Ishikawa (cell line): Measurements from ENCODE around the gene FAH.

ENCODE experiments used
- CEBPB ChIP-seq: IDR thresholded peaks from 2 replicates; pipeline ENCODE4 v1.6.1; 2012
- CREB1 ChIP-seq: IDR thresholded peaks from 2 replicates; pipeline ENCODE4 v1.6.1; 2012; ENCODE audit warnings: low read depth
- EGR1 ChIP-seq: IDR thresholded peaks from 2 replicates; pipeline ENCODE4 v1.6.1; 2012
- EP300 ChIP-seq: IDR thresholded peaks from 2 replicates; pipeline ENCODE4 v1.6.1; 2012; ENCODE audit warnings: borderline replicate concordance
- FOXM1 ChIP-seq: IDR thresholded peaks from 2 replicates; pipeline ENCODE4 v1.6.1; 2012; ENCODE audit warnings: low read depth, borderline replicate concordance
- MAX ChIP-seq: IDR thresholded peaks from 2 replicates; pipeline ENCODE4 v1.6.1; 2012
- NFIC ChIP-seq: IDR thresholded peaks from 2 replicates; pipeline ENCODE4 v1.6.1; 2012
- RAD21 ChIP-seq: IDR thresholded peaks from 2 replicates; pipeline ENCODE4 v1.6.1; 2012; ENCODE audit warnings: low read depth
- REST ChIP-seq: IDR thresholded peaks from 2 replicates; pipeline ENCODE4 v1.6.1; 2012; ENCODE audit warnings: low read depth, mild to moderate bottlenecking
- TAF1 ChIP-seq: IDR thresholded peaks from 2 replicates; pipeline ENCODE4 v1.6.1; 2012; ENCODE audit warnings: low read depth, mild to moderate bottlenecking
- TCF12 ChIP-seq: IDR thresholded peaks from 2 replicates; pipeline ENCODE4 v1.6.1; 2012; ENCODE audit warnings: low read depth
- TEAD4 ChIP-seq: IDR thresholded peaks from 2 replicates; pipeline ENCODE4 v1.6.1; 2012
- USF1 ChIP-seq: IDR thresholded peaks from 2 replicates; pipeline ENCODE4 v1.6.1; 2012
- YY1 ChIP-seq: IDR thresholded peaks from 2 replicates; pipeline ENCODE4 v1.6.1; 2012; ENCODE audit warnings: low read depth
- ZBTB7A ChIP-seq: IDR thresholded peaks from 2 replicates; pipeline ENCODE4 v1.6.1; 2012; ENCODE audit warnings: low read depth

Gene FAH

GRCh38 chr15:80202641-80203360 is 50.0 kb downstream of the FAH start:
- TF ChIP-seq EGR1 (no peak), MAX (peak; percentile 22; the same call in 1 of the 2 replicates), RAD21 (no peak), CREB1 (no peak), USF1 (0 out of 2 replicates have a peak, but pooled peaks have one; percentile 29)

- TF ChIP-seq TAF1 (no peak), TEAD4 (no peak), CREB1 (no peak), USF1 (no peak)
These were observed 50.6 kb downstream of the FAH start for GRCh38 chr15:80203361-80203885.

GRCh38 chr15:80204231-80204630 is 51.4 kb downstream of the FAH start:
- TF ChIP-seq TAF1 (no peak), TEAD4 (no peak), RAD21 (no peak), ZBTB7A (no peak), YY1 (no peak), FOXM1 (no peak), NFIC (no peak), MAX (no peak), EGR1 (no peak), USF1 (no peak), TCF12 (no peak), CREB1 (no peak)

GRCh38 chr15:80207887-80208286 is 55.1 kb downstream of the FAH start:
- no peak for TF ChIP-seq YY1
- no peak for TF ChIP-seq ZBTB7A
- no peak for TF ChIP-seq MAX
- TF ChIP-seq RAD21 = no peak
- no peak for TF ChIP-seq FOXM1
- TF ChIP-seq TEAD4 = no peak
- no peak for TF ChIP-seq REST
- no peak for TF ChIP-seq TAF1
- no peak for TF ChIP-seq CREB1
- TF ChIP-seq CEBPB = no peak
- no peak for TF ChIP-seq NFIC
- no peak for TF ChIP-seq TCF12
- TF ChIP-seq EGR1 = no peak
- no peak for TF ChIP-seq EP300
- TF ChIP-seq USF1 = no peak

GRCh38 chr15:80208758-80209734 is 56.2 kb downstream of the FAH start:
- TF ChIP-seq RAD21 (no peak), CREB1 (no peak), REST (no peak), USF1 (no peak), MAX (no peak), ZBTB7A (no peak), YY1 (no peak), EGR1 (no peak), TEAD4 (no peak), TCF12 (no peak), EP300 (no peak), TAF1 (no peak), CEBPB (no peak), FOXM1 (no peak), NFIC (no peak)
